Calu3 (cell line): ENCODE results near the gene CBLIF. TPM values are rescaled to one million over a fixed set of nuclear protein-coding genes. Genes with fewer than 3 reads are reported as not detected.

Experiments used
- BruUV-seq: library from RNA; stranded (reverse); fragments of 400-500 nt; replicated peaks from 2 replicates; lab custom pipeline; 2021; lab: Mats Ljungman, UMichigan
- CTCF ChIA-PET: fragments of 300-600 bp; sonication (Branson Sonifier 250); formaldehyde crosslinking; loops from one replicate; lab custom pipeline; 2022; ENCODE audit warnings: antibody characterized with exemption; lab: Charles Lee
- DNase-seq: peaks from one replicate; pipeline ENCODE4 v3.0.0; 2022
- H3K27ac Mint-ChIP-seq: one replicate; pipeline ENCODE4 v1.8.0; 2022; ENCODE audit warnings: mixed read lengths; ENCODE audit not compliant: unreplicated experiment
- H3K27me3 Mint-ChIP-seq: one replicate; pipeline ENCODE4 v1.8.0; 2022; ENCODE audit warnings: mixed read lengths; ENCODE audit not compliant: unreplicated experiment
- H3K36me3 Mint-ChIP-seq: one replicate; pipeline ENCODE4 v1.8.0; 2022; ENCODE audit warnings: mild to moderate bottlenecking, moderate library complexity, mixed read lengths; ENCODE audit not compliant: insufficient read depth, unreplicated experiment
- H3K4me1 Mint-ChIP-seq: one replicate; pipeline ENCODE4 v1.8.0; 2022; ENCODE audit warnings: mild to moderate bottlenecking, low read depth, mixed read lengths; ENCODE audit not compliant: unreplicated experiment
- H3K4me3 Mint-ChIP-seq: one replicate; pipeline ENCODE4 v1.8.0; 2022; ENCODE audit warnings: mild to moderate bottlenecking, low read depth, moderate library complexity, mixed read lengths; ENCODE audit not compliant: unreplicated experiment
- H3K9me3 Mint-ChIP-seq: one replicate; pipeline ENCODE4 v1.8.0; 2022; ENCODE audit warnings: low read depth, mixed read lengths; ENCODE audit not compliant: unreplicated experiment
- intact Hi-C: fragments of 100-400 bp; cut with micrococcal nuclease; formaldehyde crosslinking; loops from one replicate; pipeline ENCODE4 v1.10.0; 2022; ENCODE audit not compliant: unreplicated experiment
- total RNA-seq: library from RNA; stranded (reverse); gene quantifications from 2 replicates; pipeline ENCODE4 v1.2.3, GENCODE V29; 2022
- TF ChIP-seq, protein P1 (sequence below): fragments of 200-600 bp; IDR thresholded peaks from one replicate; pipeline ENCODE4 v1.8.0; 2022; ENCODE audit warnings: antibody characterized with exemption; ENCODE audit not compliant: unreplicated experiment

Gene CBLIF
- total RNA-seq, 1 experiment from 2014 or later, result not detected

DNA sequence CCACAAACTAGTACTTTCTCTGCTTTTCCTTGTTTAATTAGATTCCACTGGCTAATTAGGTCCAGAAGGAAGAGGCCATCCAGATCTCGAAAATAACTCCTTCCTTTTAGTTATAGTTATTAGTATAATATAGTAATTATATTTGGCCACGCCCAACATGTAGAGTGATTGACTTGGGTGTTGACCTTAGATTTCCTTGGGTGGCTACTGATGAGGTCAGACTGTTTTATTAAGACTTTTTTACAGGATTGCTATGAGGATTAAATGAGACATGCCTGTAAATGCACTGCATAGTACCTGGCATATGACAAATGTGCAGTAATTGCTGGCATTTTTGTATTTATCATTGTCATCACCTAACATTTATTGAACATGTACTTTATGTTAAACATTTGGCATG is 63.2 kb downstream of the CBLIF start:
- no peak overlapping the region for H3K4me3 Mint-ChIP-seq
- peaks cover 4% of the 10 kb centered on the region for H3K9me3 Mint-ChIP-seq
- DNase-seq, result no peak
- BruUV-seq, result no TSS peak
- peaks cover 46% of the 10 kb centered on the region for H3K36me3 Mint-ChIP-seq
- H3K27ac Mint-ChIP-seq, result no peak overlapping the region
- peaks cover 68% of the 10 kb centered on the region for H3K4me1 Mint-ChIP-seq
- CTCF ChIA-PET, result no interaction called here
- intact Hi-C loops, result loop anchor here (10.0 kb wide), 1 partner anchor 237 kb away; no protein-coding TSS in a partner anchor
- H3K27me3 Mint-ChIP-seq, result no peaks in the 10 kb centered on the region
- TF ChIP-seq, protein P1, sequence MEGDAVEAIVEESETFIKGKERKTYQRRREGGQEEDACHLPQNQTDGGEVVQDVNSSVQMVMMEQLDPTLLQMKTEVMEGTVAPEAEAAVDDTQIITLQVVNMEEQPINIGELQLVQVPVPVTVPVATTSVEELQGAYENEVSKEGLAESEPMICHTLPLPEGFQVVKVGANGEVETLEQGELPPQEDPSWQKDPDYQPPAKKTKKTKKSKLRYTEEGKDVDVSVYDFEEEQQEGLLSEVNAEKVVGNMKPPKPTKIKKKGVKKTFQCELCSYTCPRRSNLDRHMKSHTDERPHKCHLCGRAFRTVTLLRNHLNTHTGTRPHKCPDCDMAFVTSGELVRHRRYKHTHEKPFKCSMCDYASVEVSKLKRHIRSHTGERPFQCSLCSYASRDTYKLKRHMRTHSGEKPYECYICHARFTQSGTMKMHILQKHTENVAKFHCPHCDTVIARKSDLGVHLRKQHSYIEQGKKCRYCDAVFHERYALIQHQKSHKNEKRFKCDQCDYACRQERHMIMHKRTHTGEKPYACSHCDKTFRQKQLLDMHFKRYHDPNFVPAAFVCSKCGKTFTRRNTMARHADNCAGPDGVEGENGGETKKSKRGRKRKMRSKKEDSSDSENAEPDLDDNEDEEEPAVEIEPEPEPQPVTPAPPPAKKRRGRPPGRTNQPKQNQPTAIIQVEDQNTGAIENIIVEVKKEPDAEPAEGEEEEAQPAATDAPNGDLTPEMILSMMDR, result no peak

DNA sequence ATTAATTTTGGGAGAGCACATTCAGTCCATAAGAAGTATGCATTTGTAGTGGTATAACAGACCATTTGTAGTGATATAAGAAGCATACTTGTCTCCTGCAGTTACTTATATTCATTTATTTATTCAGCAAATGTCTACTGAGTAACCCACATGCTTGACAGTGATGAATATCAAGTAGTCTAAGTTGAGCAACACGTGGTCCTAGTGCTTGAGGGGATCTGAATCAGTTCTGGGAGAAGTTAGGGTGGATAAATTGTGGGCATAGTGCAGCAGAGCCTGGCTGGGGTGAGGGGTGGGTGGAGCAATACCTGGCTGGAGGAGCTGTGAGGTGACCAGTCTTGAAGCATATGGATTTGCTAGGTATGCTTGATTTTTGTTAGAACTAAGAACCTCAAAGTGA is 65.8 kb downstream of the CBLIF start:
- TF ChIP-seq, protein P1, result no peak
- Mint-ChIP-seq H3K27me3 (no peaks in the 10 kb centered on the region), H3K27ac (no peak overlapping the region), H3K4me1 (peaks cover 60% of the 10 kb centered on the region), H3K9me3 (peaks cover 4% of the 10 kb centered on the region), H3K4me3 (no peak overlapping the region), H3K36me3 (peaks cover 58% of the 10 kb centered on the region)
- no peak for DNase-seq
- CTCF ChIA-PET, result no interaction called here
- no TSS peak for BruUV-seq
- intact Hi-C loops, result no loop called here

Other genes with a start within 250 kb of the CBLIF start
- gene OSBP, start 229.7 kb downstream of the CBLIF start, total RNA-seq, result 58.6 and 60.7 TPM in 2 replicates
- gene PATL1, start 176.5 kb downstream of the CBLIF start, total RNA-seq, result 56.9 and 59.8 TPM in 2 replicates
- not detected in 2 replicates for gene OR10V1, start 131.7 kb downstream of the CBLIF start, total RNA-seq
- 50.1 and 56.9 TPM in 2 replicates for gene STX3, start 90.1 kb downstream of the CBLIF start, total RNA-seq
- 49.8 and 51.2 TPM in 2 replicates for gene MRPL16, start 34.7 kb downstream of the CBLIF start, total RNA-seq
- 335 and 428 TPM in 2 replicates for gene TCN1, start 21.0 kb upstream of the CBLIF start, total RNA-seq
- not detected in 2 replicates for gene OOSP3, start 33.3 kb upstream of the CBLIF start, total RNA-seq
- gene OOSP1, start 92.9 kb upstream of the CBLIF start, total RNA-seq, result not detected in 2 replicates
- not detected in 2 replicates for gene OOSP4A, start 118.5 kb upstream of the CBLIF start, total RNA-seq
- not detected in 2 replicates for gene OOSP4B, start 171.7 kb upstream of the CBLIF start, total RNA-seq
- gene OOSP2, start 194.9 kb upstream of the CBLIF start, total RNA-seq, result not detected in 2 replicates
- gene MS4A3, start 211.2 kb upstream of the CBLIF start, total RNA-seq, result not detected in 2 replicates
- not detected in 2 replicates for gene MS4A2, start 243.2 kb upstream of the CBLIF start, total RNA-seq